ENCODE results near the gene ZNF396. TPM values are rescaled to one million over a fixed set of nuclear protein-coding genes. Genes with fewer than 3 reads are reported as not detected.

Gene ZNF396
- total RNA-seq, 6 experiments from 2014 or later: 0.62 to 1.9 (median 1.5) TPM

GRCh38 chr18:35362531-35362930 is 14.6 kb downstream of the ZNF396 start:
- H3K4me1 ChIP-seq: no peaks in the 10 kb centered on the region

GRCh38 chr18:35361570-35362321 is 15.4 kb downstream of the ZNF396 start:
- ATAC-seq (no peak), DNase-seq (no peak)
- intact Hi-C loops (cut with DNase I): no loop called here
- TF ChIP-seq POLR2A (IDR thresholded peaks at IDR 0.05): no peak
- TF ChIP-seq CTCF (IDR thresholded peaks at IDR 0.05): no peak
- Histone ChIP-seq H3K27me3 (no peaks in the 10 kb centered on the region), H3K4me3 (no peak overlapping the region), H3K9me3 (no peaks in the 10 kb centered on the region), H3K27ac (no peak overlapping the region), H3K36me3 (no peaks in the 10 kb centered on the region), H3K4me1 (no peaks in the 10 kb centered on the region)
- 70% methylated on average over 2 of the region's 2 CpGs for WGBS (ENCODE audit: insufficient coverage, low coverage, low lambda C conversion rate, missing lambda C conversion rate)

More at GRCh38 chr18:35362531-35362930, 14.6 kb downstream of the ZNF396 start:
- intact Hi-C loops (cut with DNase I): no loop called here
- ATAC-seq: no peak
- Histone ChIP-seq H3K9me3 (no peaks in the 10 kb centered on the region), H3K36me3 (no peaks in the 10 kb centered on the region), H3K27ac (no peak overlapping the region), H3K4me3 (no peak overlapping the region), H3K27me3 (no peaks in the 10 kb centered on the region)
- TF ChIP-seq CTCF (IDR thresholded peaks at IDR 0.05): no peak
- no peak for TF ChIP-seq POLR2A (IDR thresholded peaks at IDR 0.05)
- no peak for DNase-seq

GRCh38 chr18:35355140-35355618 is 22.0 kb downstream of the ZNF396 start:
- ATAC-seq (peak; percentile 100), DNase-seq (peak; percentile 63 to 79 (median 72))
- Histone ChIP-seq H3K27me3 (no peaks in the 10 kb centered on the region), H3K9me3 (no peaks in the 10 kb centered on the region), H3K4me1 (no peaks in the 10 kb centered on the region), H3K4me3 (no peak overlapping the region), H3K27ac (no peak overlapping the region), H3K36me3 (no peaks in the 10 kb centered on the region)
- WGBS (ENCODE audit: insufficient coverage, low coverage, low lambda C conversion rate, missing lambda C conversion rate): 15% methylated on average over 4 of the region's 4 CpGs
- intact Hi-C loops (cut with DNase I): no loop called here
- TF ChIP-seq CTCF (IDR thresholded peaks at IDR 0.05): peak; percentile 79 to 84 (median 80)
- no peak for TF ChIP-seq POLR2A (IDR thresholded peaks at IDR 0.05)

GRCh38 chr18:35352778-35353177 is 24.4 kb downstream of the ZNF396 start:
- ATAC-seq: no peak
- H3K9me3 ChIP-seq: no peaks in the 10 kb centered on the region
- intact Hi-C loops (cut with DNase I): loop anchor here in 1 of 2 donors (5.0 kb wide), 1 partner anchor 120 kb away; no protein-coding TSS in a partner anchor
- no peaks in the 10 kb centered on the region for H3K27me3 ChIP-seq
- H3K4me3 ChIP-seq: no peak overlapping the region
- TF ChIP-seq POLR2A (IDR thresholded peaks at IDR 0.05): no peak
- no peaks in the 10 kb centered on the region for H3K4me1 ChIP-seq
- no peaks in the 10 kb centered on the region for H3K36me3 ChIP-seq
- no peak for DNase-seq
- no peak overlapping the region for H3K27ac ChIP-seq

GRCh38 chr18:35352283-35352682 is 24.9 kb downstream of the ZNF396 start:
- intact Hi-C loops (cut with DNase I): loop anchor here in 1 of 2 donors (5.0 kb wide), 1 partner anchor 120 kb away; no protein-coding TSS in a partner anchor
- no peak overlapping the region for H3K4me3 ChIP-seq
- DNase-seq: no peak
- H3K36me3 ChIP-seq: no peaks in the 10 kb centered on the region
- H3K9me3 ChIP-seq: no peaks in the 10 kb centered on the region
- ATAC-seq: no peak
- TF ChIP-seq POLR2A (IDR thresholded peaks at IDR 0.05) (no peak), CTCF (IDR thresholded peaks at IDR 0.05) (no peak)
- WGBS (ENCODE audit: insufficient coverage, low coverage, low lambda C conversion rate, missing lambda C conversion rate): no CpG with 5 or more reads among the region's 2 CpGs
- no peak overlapping the region for H3K27ac ChIP-seq
- no peaks in the 10 kb centered on the region for H3K4me1 ChIP-seq
- H3K27me3 ChIP-seq: no peaks in the 10 kb centered on the region
